Ramos (cell line): ENCODE measurements around the gene SEC24A.
"Not testable (repeated sequence)": the region's sequence is repeated elsewhere in the genome, so short reads cannot be mapped to it uniquely, and the experiment has no call there.

Experiments
- in situ Hi-C: fragments of 300-500 bp; cut with MboI; formaldehyde crosslinking; loops from one replicate; pipeline ENCODE4 v1.14.3; 2022; ENCODE audit warnings: low sequenced_read_pairs; ENCODE audit not compliant: unreplicated experiment

SEC24A gene

GRCh38 chr5:134647750-134648424, 698 bp upstream of the SEC24A start:
- in situ Hi-C loops = no loop called here

GRCh38 chr5:134649163-134649835, 714 bp downstream of the SEC24A start:
- in situ Hi-C loops = no loop called here

GRCh38 chr5:134650660-134651059, 2.1 kb downstream of the SEC24A start:
- in situ Hi-C loops = not testable (repeated sequence)

GRCh38 chr5:134651531-134651930, 2.9 kb downstream of the SEC24A start:
- in situ Hi-C loops = no loop called here

GRCh38 chr5:134656690-134657089, 8.1 kb downstream of the SEC24A start:
- in situ Hi-C loops = no loop called here

GRCh38 chr5:134659456-134659855, 10.9 kb downstream of the SEC24A start:
- in situ Hi-C loops = no loop called here

- in situ Hi-C loops = no loop called here
Observed at GRCh38 chr5:134659922-134660321, 11.3 kb downstream of the SEC24A start.

GRCh38 chr5:134662971-134663370, 14.4 kb downstream of the SEC24A start:
- in situ Hi-C loops = no loop called here

- in situ Hi-C loops = no loop called here
Observed at GRCh38 chr5:134664448-134664847, 15.9 kb downstream of the SEC24A start.

- in situ Hi-C loops = not testable (repeated sequence)
Observed at GRCh38 chr5:134673546-134673945, 25.0 kb downstream of the SEC24A start.

GRCh38 chr5:134677357-134677756, 28.8 kb downstream of the SEC24A start:
- in situ Hi-C loops = not testable (repeated sequence)

- in situ Hi-C loops = not testable (repeated sequence)
Observed at GRCh38 chr5:134690144-134690543, 41.6 kb downstream of the SEC24A start.

- in situ Hi-C loops = no loop called here
Observed at GRCh38 chr5:134692722-134693121, 44.1 kb downstream of the SEC24A start.

- in situ Hi-C loops = no loop called here
Observed at GRCh38 chr5:134708301-134708700, 59.7 kb downstream of the SEC24A start.

GRCh38 chr5:134714120-134714519, 65.5 kb downstream of the SEC24A start:
- in situ Hi-C loops = no loop called here

GRCh38 chr5:134714541-134714940, 66.0 kb downstream of the SEC24A start:
- in situ Hi-C loops = no loop called here

- in situ Hi-C loops = not testable (repeated sequence)
Observed at GRCh38 chr5:134715466-134715865, 66.9 kb downstream of the SEC24A start.

GRCh38 chr5:134724872-134725271, 76.3 kb downstream of the SEC24A start:
- in situ Hi-C loops = no loop called here

- in situ Hi-C loops = no loop called here
Observed at GRCh38 chr5:134732819-134733218, 84.2 kb downstream of the SEC24A start.

- in situ Hi-C loops = loop anchor here (5.0 kb wide), 1 partner anchor 172 kb away; the partner anchor contains the start of gene PCBD2
Observed at GRCh38 chr5:134735243-134735642, 86.7 kb downstream of the SEC24A start.

- in situ Hi-C loops = loop anchor here (5.0 kb wide), 1 partner anchor 171 kb away; the partner anchor contains the start of gene PCBD2
Observed at GRCh38 chr5:134736173-134736812, 87.7 kb downstream of the SEC24A start.
